Endothelial cell of umbilical vein (primary cell): Measurements from ENCODE around the gene PLOD1. TPM values are rescaled to one million over a fixed set of nuclear protein-coding genes. Genes with fewer than 3 reads are reported as not detected.

Experiments used
- BruUV-seq: library from RNA; stranded (reverse); fragments of 400-500 nt; replicated peaks from 2 replicates; lab custom pipeline; 2021; lab: Mats Ljungman, UMichigan
- CTCF ChIA-PET: fragments of 300-600, 350-600 bp; sonication (Branson Sonifier 250); formaldehyde crosslinking; loops from one replicate; lab custom pipeline; 2021; ENCODE audit warnings: antibody characterized with exemption, inconsistent platforms; lab: Charles Lee
- POLR2A ChIA-PET: fragments of 300-600, 350-600 bp; sonication (Branson Sonifier 250); formaldehyde crosslinking; loops from one replicate; lab custom pipeline; 2021; ENCODE audit warnings: antibody characterized with exemption, inconsistent platforms; lab: Charles Lee
- DNase-seq: peaks from one replicate; pipeline ENCODE4 v3.0.0-alpha.2; 2011; ENCODE audit warnings: low read depth, low spot score
- FAIRE-seq: peaks from 2 replicates; lab custom pipeline; 2011; peaks lifted over from hg19 to GRCh38; lab: Jason Lieb, UNC
- H2AFZ ChIP-seq: 2 replicates; pipeline ENCODE4 v1.6.0; 2012; ENCODE audit warnings: low read depth, low read length, control low read depth, inconsistent platforms
- H3K27ac ChIP-seq: 2 replicates; pipeline ENCODE4 v1.5.1; 2011; ENCODE audit warnings: low read depth, mild to moderate bottlenecking, control low read depth, low read length, moderate library complexity; ENCODE audit not compliant: insufficient read depth
- H3K27me3 ChIP-seq, 2 experiments: 2 replicates each; pipeline versions ENCODE4 v1.6.0 to v1.6.1; 2011; ENCODE audit warnings: low read length in 2 of 2, mixed read lengths in 1 of 2; ENCODE audit not compliant: control insufficient read depth in 2 of 2, insufficient read depth in 2 of 2
- H3K36me3 ChIP-seq, 2 experiments: 2 replicates in 1 of 2; 3 replicates in 1 of 2; pipeline ENCODE4 v1.5.1; 2011; ENCODE audit warnings: low read length in 2 of 2, mild to moderate bottlenecking in 1 of 2, moderate library complexity in 1 of 2; ENCODE audit not compliant: control insufficient read depth in 2 of 2, insufficient read depth in 2 of 2; ENCODE audit errors: extremely low read depth in 1 of 2
- H3K4me1 ChIP-seq: 3 replicates; pipeline ENCODE4 v1.5.1; 2011; ENCODE audit warnings: mild to moderate bottlenecking, low read length; ENCODE audit not compliant: control insufficient read depth, insufficient read depth; ENCODE audit errors: extremely low read depth
- H3K4me2 ChIP-seq: 2 replicates; pipeline ENCODE4 v1.6.1; 2011; ENCODE audit warnings: low read length, control low read depth, mixed read lengths; ENCODE audit not compliant: insufficient read depth
- H3K4me3 ChIP-seq, 3 experiments: fragments of 200-600 bp in 1 of 3; sonication (generic), shearing (Covaris generic) in 1 of 3; replicated peaks in 1 of 3; 2 replicates each; pipeline ENCODE4 v1.5.1; 2011 to 2016; ENCODE audit warnings: control low read depth in 3 of 3, low read length in 3 of 3, mild to moderate bottlenecking in 2 of 3, inconsistent platforms in 1 of 3, low read depth in 1 of 3, moderate library complexity in 1 of 3; ENCODE audit not compliant: insufficient read depth in 1 of 3
- H3K79me2 ChIP-seq: 2 replicates; pipeline ENCODE4 v1.6.0; 2012; ENCODE audit warnings: low read length, inconsistent platforms; ENCODE audit not compliant: control insufficient read depth, insufficient read depth
- H3K9ac ChIP-seq: replicated peaks from 2 replicates; pipeline ENCODE3; 2011; ENCODE audit warnings: low read length, control low read depth; ENCODE audit not compliant: insufficient read depth; ENCODE audit errors: extremely low read depth
- H3K9me1 ChIP-seq: replicated peaks from 3 replicates; pipeline ENCODE4 v1.6.0; 2011; ENCODE audit warnings: mild to moderate bottlenecking, low read length; ENCODE audit not compliant: control insufficient read depth, insufficient read depth; ENCODE audit errors: extremely low read depth
- H3K9me3 ChIP-seq: replicated peaks from 2 replicates; pipeline ENCODE4 v1.5.1; 2012; ENCODE audit warnings: low read length, inconsistent platforms; ENCODE audit not compliant: control insufficient read depth, insufficient read depth
- H4K20me1 ChIP-seq: replicated peaks from 2 replicates; pipeline ENCODE3; 2011; ENCODE audit warnings: mild to moderate bottlenecking, low read length; ENCODE audit not compliant: control insufficient read depth, insufficient read depth; ENCODE audit errors: extremely low read depth
- CTCF ChIP-seq, 2 donors: IDR thresholded peaks; 1 replicate in 1 of 2; 2 replicates in 1 of 2; pipeline ENCODE4 v1.5.1; 2011; ENCODE audit warnings: low read length in 2 of 2, mild to moderate bottlenecking in 2 of 2, moderate library complexity in 2 of 2, control low read depth in 1 of 2, inconsistent platforms in 1 of 2, low read depth in 1 of 2; ENCODE audit not compliant: insufficient read depth in 1 of 2; ENCODE audit errors: extremely low read depth in 1 of 2
- EZH2 ChIP-seq: IDR thresholded peaks from 2 replicates; pipeline ENCODE4 v1.6.1; 2012; ENCODE audit warnings: borderline replicate concordance, low read depth, mild to moderate bottlenecking, moderate library complexity, low read length, inconsistent platforms; ENCODE audit not compliant: severe bottlenecking
- FOS ChIP-seq: IDR thresholded peaks from 2 replicates; pipeline ENCODE4 v1.6.1; 2011; ENCODE audit warnings: mild to moderate bottlenecking, low read length, moderate library complexity, borderline replicate concordance; ENCODE audit not compliant: insufficient read depth
- GATA2 ChIP-seq: IDR thresholded peaks from 2 replicates; pipeline ENCODE4 v1.7.0; 2011; ENCODE audit warnings: low read depth, mild to moderate bottlenecking, moderate library complexity, mixed read lengths, low read length; ENCODE audit not compliant: insufficient read length, insufficient read depth
- JUN ChIP-seq: IDR thresholded peaks from 2 replicates; pipeline ENCODE4 v1.6.1; 2011; ENCODE audit warnings: borderline replicate concordance, low read depth; ENCODE audit not compliant: insufficient read length, insufficient read depth
- MAX ChIP-seq: IDR thresholded peaks from 2 replicates; pipeline ENCODE4 v1.6.1; 2011; ENCODE audit not compliant: insufficient read depth, insufficient read length
- MYC ChIP-seq: IDR thresholded peaks from one replicate; pipeline ENCODE4 v1.6.1; 2011; ENCODE audit warnings: mild to moderate bottlenecking, low read depth, low read length
- POLR2A ChIP-seq: IDR thresholded peaks from 2 replicates; pipeline ENCODE4 v1.6.1; 2012; ENCODE audit warnings: low read depth, mild to moderate bottlenecking, control low read depth, low read length
- POLR2AphosphoS5 ChIP-seq: IDR thresholded peaks from 2 replicates; pipeline ENCODE4 v1.6.1; 2012; ENCODE audit warnings: low read depth, mild to moderate bottlenecking, control low read depth, low read length, moderate library complexity; ENCODE audit not compliant: insufficient read depth
- dilution Hi-C: fragments of 300-500 bp; cut with MboI; formaldehyde crosslinking; loops from one replicate; pipeline ENCODE4 v1.15.0; 2019; ENCODE audit warnings: low sequenced_read_pairs; ENCODE audit not compliant: extremely low pct_ligation_motif_present
- intact Hi-C: fragments of 100-400 bp; cut with micrococcal nuclease; formaldehyde crosslinking; loops from one replicate; pipeline ENCODE4 v1.10.0; 2022
- polyA plus RNA-seq, 4 experiments: library from polyadenylated mRNA; depleted of rRNA in 3 of 4; stranded (reverse) in 3 of 4; unstranded in 1 of 4; fragments of >200 nt; gene quantifications; 2 replicates each; pipeline versions ENCODE4 v1.2.1 to v1.2.3, GENCODE V29; 2011 to 2012; ENCODE audit warnings: missing spikeins in 1 of 4
- total RNA-seq: library from RNA; stranded (reverse); gene quantifications from 2 replicates; pipeline ENCODE4 v1.2.3, GENCODE V29; 2021

The PLOD1 gene
- total and polyA plus RNA-seq, 2 donors (not counting 3 experiments of a cell fraction or from before 2014, with no cell fraction given) = 260 to 412 TPM

GRCh38 chr1:11886986-11887665 is 47.4 kb upstream of the PLOD1 start:
- Histone ChIP-seq H3K79me2 (no peaks in the 10 kb centered on the region), H4K20me1 (no peaks in the 10 kb centered on the region), H3K4me1 (no peaks in the 10 kb centered on the region), H2AFZ (no peak overlapping the region), H3K9me1 (no peaks in the 10 kb centered on the region), H3K4me2 (no peak overlapping the region), H3K27ac (no peak overlapping the region), H3K36me3 (no peaks in the 10 kb centered on the region), H3K9me3 (no peaks in the 10 kb centered on the region), H3K4me3 (no peak overlapping the region), H3K9ac (no peak overlapping the region), H3K27me3 (no peaks in the 10 kb centered on the region)
- dilution Hi-C loops (no loop called here), intact Hi-C loops (no loop called here)
- no TSS peak for BruUV-seq
- DNase-seq = no peak
- CTCF ChIA-PET = interaction anchor here (0.6 to 1.6 kb wide), 2 partner anchors 21 to 40 kb away, joined by 4 to 6 read pairs; partner anchors contain the start of gene NPPA
- TF ChIP-seq MYC = no peak
- TF ChIP-seq MAX = no peak
- no peak for TF ChIP-seq POLR2A
- TF ChIP-seq JUN = no peak
- TF ChIP-seq GATA2 = no peak
- no peak for TF ChIP-seq FOS
- TF ChIP-seq POLR2AphosphoS5 = no peak
- TF ChIP-seq CTCF (IDR thresholded peaks at IDR 0.05; ENCODE audit: extremely low read depth in 1 of 2, insufficient read depth in 1 of 2, low read depth in 1 of 2, low read length in 2 of 2) = no peak
- TF ChIP-seq EZH2 = no peak
- POLR2A ChIA-PET = interaction anchor here (1.9 kb wide), 1 partner anchor 21 kb away, joined by 8 read pairs; no protein-coding TSS in a partner anchor
- no peak for FAIRE-seq
